SK-N-MC (cell line): ENCODE results near the gene GAPDHS.

Experiments
- EZH2 ChIP-seq: fragments of 200-600 bp; sonication (generic); IDR thresholded peaks from one replicate; pipeline ENCODE4 v1.6.1; 2017; ENCODE audit warnings: antibody characterized with exemption
- POLR2AphosphoS5 ChIP-seq: IDR thresholded peaks from 2 replicates; pipeline ENCODE4 v1.6.1; 2012; ENCODE audit warnings: mild to moderate bottlenecking, low read depth, low read length, borderline replicate concordance

DNA sequence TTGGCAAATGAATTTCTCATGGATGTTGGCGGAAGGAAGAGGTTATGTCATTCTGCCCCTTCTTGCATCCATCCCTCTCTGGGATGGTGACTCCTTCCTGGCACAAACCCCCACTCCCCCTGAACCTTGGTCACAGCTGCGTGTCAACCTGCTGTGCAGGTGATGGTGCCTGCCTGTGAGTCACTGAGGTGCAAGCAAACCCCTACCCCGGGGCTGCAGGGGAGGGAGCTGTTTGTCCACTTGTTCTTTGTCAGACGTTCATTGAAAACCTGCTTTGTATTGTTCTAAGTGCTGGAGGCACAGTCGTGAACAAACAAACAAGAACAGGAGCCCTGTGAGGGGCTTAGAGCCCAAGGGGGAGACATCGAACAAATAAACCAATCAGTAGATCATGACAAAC is 2.0 kb upstream of the GAPDHS start:
- TF ChIP-seq EZH2, result no peak
- no peak for TF ChIP-seq POLR2AphosphoS5
